Measurements from ENCODE around the gene PABPN1. TPM values are rescaled to one million over a fixed set of nuclear protein-coding genes. Genes with fewer than 3 reads are reported as not detected.
A peak's percentile ranks its signal among the peaks of the same experiment; 100 is the strongest.

The PABPN1 gene
- total and polyA plus RNA-seq, 9 of the 15 experiments (the other 6 are each of a cell fraction or from before 2014, with no cell fraction given): 32.6 to 388 (median 178) TPM

GRCh38 chr14:23294734-23295561 lies 26.3 kb upstream of the PABPN1 start (continued):
- TF ChIP-seq CREBBP (IDR thresholded peaks at IDR 0.05; ENCODE audit: low read depth, low read length) (no peak), PTTG1 (tag; IDR thresholded peaks at IDR 0.05; ENCODE audit: low read depth) (no peak), CBX5 (IDR thresholded peaks at IDR 0.05; ENCODE audit: borderline replicate concordance, low read depth) (no peak), PRPF4 (IDR thresholded peaks at IDR 0.05; ENCODE audit: insufficient read depth, low read depth, low read length, poor library complexity, severe bottlenecking) (no peak), RBM17 (IDR thresholded peaks at IDR 0.05; ENCODE audit: borderline replicate concordance, low read depth, low read length) (no peak), ZNF197 (CRISPR knock-in tag; IDR thresholded peaks at IDR 0.05; ENCODE audit: low read depth) (no peak), ESRRA (IDR thresholded peaks at IDR 0.05; ENCODE audit: borderline replicate concordance, low read depth) (no peak), CHD2 (IDR thresholded peaks at IDR 0.05; ENCODE audit: low read depth, low read length) (peak; percentile 58), DNMT1 (IDR thresholded peaks at IDR 0.05) (no peak), E2F5 (CRISPR knock-in tag; IDR thresholded peaks at IDR 0.05) (no peak), MEF2A (IDR thresholded peaks at IDR 0.05; ENCODE audit: control insufficient read depth, low read depth, low read length) (no peak; the same call in 1 of the 2 replicates), PTBP1 (IDR thresholded peaks at IDR 0.05; ENCODE audit: low read depth, low read length) (no peak), CREM (IDR thresholded peaks at IDR 0.05; ENCODE audit: low read depth) (peak; percentile 80), ASH1L (IDR thresholded peaks at IDR 0.05; ENCODE audit: borderline replicate concordance, low read depth, partially characterized antibody) (no peak), BCLAF1 (IDR thresholded peaks at IDR 0.05; ENCODE audit: borderline replicate concordance in 1 of 2, control insufficient read depth in 1 of 2, low read depth in 2 of 2, low read length in 1 of 2) (no peak), GATAD2B (IDR thresholded peaks at IDR 0.05; ENCODE audit: borderline replicate concordance) (no peak)
- TF ChIP-seq, protein P1, sequence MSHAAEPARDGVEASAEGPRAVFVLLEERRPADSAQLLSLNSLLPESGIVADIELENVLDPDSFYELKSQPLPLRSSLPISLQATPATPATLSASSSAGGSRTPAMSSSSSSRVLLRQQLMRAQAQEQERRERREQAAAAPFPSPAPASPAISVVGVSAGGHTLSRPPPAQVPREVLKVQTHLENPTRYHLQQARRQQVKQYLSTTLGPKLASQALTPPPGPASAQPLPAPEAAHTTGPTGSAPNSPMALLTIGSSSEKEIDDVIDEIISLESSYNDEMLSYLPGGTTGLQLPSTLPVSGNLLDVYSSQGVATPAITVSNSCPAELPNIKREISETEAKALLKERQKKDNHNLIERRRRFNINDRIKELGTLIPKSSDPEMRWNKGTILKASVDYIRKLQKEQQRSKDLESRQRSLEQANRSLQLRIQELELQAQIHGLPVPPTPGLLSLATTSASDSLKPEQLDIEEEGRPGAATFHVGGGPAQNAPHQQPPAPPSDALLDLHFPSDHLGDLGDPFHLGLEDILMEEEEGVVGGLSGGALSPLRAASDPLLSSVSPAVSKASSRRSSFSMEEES (CRISPR knock-in tag; IDR thresholded peaks at IDR 0.05): no peak
- TF ChIP-seq, protein P2, sequence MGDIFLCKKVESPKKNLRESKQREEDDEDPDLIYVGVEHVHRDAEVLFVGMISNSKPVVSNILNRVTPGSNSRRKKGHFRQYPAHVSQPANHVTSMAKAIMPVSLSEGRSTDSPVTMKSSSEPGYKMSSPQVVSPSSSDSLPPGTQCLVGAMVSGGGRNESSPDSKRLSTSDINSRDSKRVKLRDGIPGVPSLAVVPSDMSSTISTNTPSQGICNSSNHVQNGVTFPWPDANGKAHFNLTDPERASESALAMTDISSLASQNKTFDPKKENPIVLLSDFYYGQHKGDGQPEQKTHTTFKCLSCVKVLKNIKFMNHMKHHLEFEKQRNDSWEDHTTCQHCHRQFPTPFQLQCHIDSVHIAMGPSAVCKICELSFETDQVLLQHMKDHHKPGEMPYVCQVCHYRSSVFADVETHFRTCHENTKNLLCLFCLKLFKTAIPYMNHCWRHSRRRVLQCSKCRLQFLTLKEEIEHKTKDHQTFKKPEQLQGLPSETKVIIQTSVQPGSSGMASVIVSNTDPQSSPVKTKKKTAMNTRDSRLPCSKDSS (IDR thresholded peaks at IDR 0.05; ENCODE audit: low read depth, partially characterized antibody): no peak
- TF ChIP-seq, protein P3, sequence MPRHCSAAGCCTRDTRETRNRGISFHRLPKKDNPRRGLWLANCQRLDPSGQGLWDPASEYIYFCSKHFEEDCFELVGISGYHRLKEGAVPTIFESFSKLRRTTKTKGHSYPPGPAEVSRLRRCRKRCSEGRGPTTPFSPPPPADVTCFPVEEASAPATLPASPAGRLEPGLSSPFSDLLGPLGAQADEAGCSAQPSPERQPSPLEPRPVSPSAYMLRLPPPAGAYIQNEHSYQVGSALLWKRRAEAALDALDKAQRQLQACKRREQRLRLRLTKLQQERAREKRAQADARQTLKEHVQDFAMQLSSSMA (CRISPR knock-in tag; IDR thresholded peaks at IDR 0.05): no peak

Measured in K562 (cell line).